Body of pancreas (tissue), 4 donors: ENCODE measurements around the gene STIM1. TPM values are rescaled to one million over a fixed set of nuclear protein-coding genes. Genes with fewer than 3 reads are reported as not detected.

Experiments
- ATAC-seq: fragments of 150-250 bp; one replicate; pipeline ENCODE4 v1.9.1; 2016
- DNase-seq, 4 donors: peaks; one replicate each; pipeline ENCODE4 v3.0.0-alpha.2; 2019
- H3K27ac ChIP-seq, 4 donors: fragments of 200-600 bp; sonication (generic); 1 replicate in 3 of 4; 2 replicates in 1 of 4; pipeline versions ENCODE4 v1.5.1 to v1.6.1; 2016 to 2019; ENCODE audit warnings: mild to moderate bottlenecking in 1 of 4, mixed read lengths in 1 of 4, moderate library complexity in 1 of 4
- H3K27me3 ChIP-seq, 2 donors: fragments of 200-600 bp; sonication (generic); one replicate each; pipeline ENCODE4 v1.6.0; 2016; ENCODE audit warnings: mild to moderate bottlenecking in 1 of 2
- H3K36me3 ChIP-seq, 2 donors: fragments of 200-600 bp; sonication (generic); replicated peaks in 1 of 2; 2 replicates each; pipeline ENCODE4 v1.5.1; 2016; ENCODE audit warnings: low read depth in 2 of 2; ENCODE audit not compliant: insufficient read depth in 1 of 2
- H3K4me1 ChIP-seq: fragments of 200-600 bp; sonication (generic); one replicate; pipeline ENCODE4 v1.6.0; 2016
- H3K4me3 ChIP-seq, 2 donors: fragments of 200-600 bp; sonication (generic); 1 replicate in 1 of 2; 2 replicates in 1 of 2; pipeline ENCODE4 v1.5.1; 2016 to 2019
- H3K9me3 ChIP-seq, 3 donors: fragments of 200-600 bp; sonication (generic); 1 replicate in 2 of 3; 2 replicates in 1 of 3; pipeline ENCODE4 v1.5.1; 2016
- CTCF ChIP-seq, 7 experiments: fragments of 450-650 bp in 4 of 7; fragments of 200-600 bp in 3 of 7; sonication (generic) in 3 of 7; IDR thresholded peaks; one replicate each; pipeline ENCODE4 v1.5.1; 2016 to 2019; ENCODE audit warnings: antibody characterized with exemption in 7 of 7
- POLR2A ChIP-seq, 3 donors: fragments of 450-650 bp; IDR thresholded peaks; one replicate each; pipeline ENCODE4 v1.6.1; 2016; ENCODE audit warnings: antibody characterized with exemption in 3 of 3, mild to moderate bottlenecking in 2 of 3
- WGBS, 2 donors: methylation state at CpG; one replicate each; pipeline ENCODE4 v1.1.5; 2017; 5-methylcytosine and 5-hydroxymethylcytosine counted together
- intact Hi-C: fragments of 100-400 bp; cut with DNase I; formaldehyde crosslinking; loops from one replicate; pipeline ENCODE4 v1.15.1; 2023
- total RNA-seq, 2 donors: library from RNA; depleted of rRNA; stranded (reverse); fragments of >200 nt; gene quantifications; one replicate each; pipeline ENCODE4 v1.1.0, GENCODE V29; 2016

The STIM1 gene
- total RNA-seq, 2 donors from 2014 or later, result 20.4 to 24.6 TPM

- Histone ChIP-seq H3K4me3 (no peak overlapping the region), H3K27me3 (no peaks in the 10 kb centered on the region), H3K4me1 (no peaks in the 10 kb centered on the region), H3K36me3 (no peaks in the 10 kb centered on the region), H3K9me3 (no peaks in the 10 kb centered on the region), H3K27ac (no peak overlapping the region)
- TF ChIP-seq POLR2A (IDR thresholded peaks at IDR 0.05), result no peak
- no peak for TF ChIP-seq CTCF (IDR thresholded peaks at IDR 0.05)
- WGBS, 2 donors, result 41 to 64% methylated on average over 2 of the region's 2 CpGs
- ATAC-seq (no peak), DNase-seq (no peak)
- intact Hi-C loops, result no loop called here
Measured at GRCh38 chr11:4032097-4032496, 176.6 kb downstream of the STIM1 start.

GRCh38 chr11:4035985-4036384 is 180.5 kb downstream of the STIM1 start:
- no peak for ATAC-seq
- H3K4me3 ChIP-seq, result no peak overlapping the region
- WGBS, 2 donors, result 92 to 96% methylated on average over 4 of the region's 4 CpGs
- intact Hi-C loops, result no loop called here
- H3K4me1 ChIP-seq, result peaks cover 8% of the 10 kb centered on the region
- H3K36me3 ChIP-seq, result no peaks in the 10 kb centered on the region
- no peaks in the 10 kb centered on the region for H3K27me3 ChIP-seq
- no peak for DNase-seq
- no peak for TF ChIP-seq CTCF (IDR thresholded peaks at IDR 0.05)
- no peak for TF ChIP-seq POLR2A (IDR thresholded peaks at IDR 0.05)
- H3K27ac ChIP-seq, result no peak overlapping the region
- no peaks in the 10 kb centered on the region for H3K9me3 ChIP-seq

GRCh38 chr11:4039011-4039410 is 183.5 kb downstream of the STIM1 start:
- WGBS, 2 donors, result 89 to 95% methylated on average over 3 of the region's 3 CpGs
- Histone ChIP-seq H3K4me3 (no peak overlapping the region), H3K27ac (no peak overlapping the region), H3K27me3 (no peaks in the 10 kb centered on the region), H3K9me3 (no peaks in the 10 kb centered on the region), H3K4me1 (peaks cover 8% of the 10 kb centered on the region), H3K36me3 (no peaks in the 10 kb centered on the region)
- DNase-seq (no peak), ATAC-seq (no peak)
- no peak for TF ChIP-seq CTCF (IDR thresholded peaks at IDR 0.05)
- intact Hi-C loops, result no loop called here

GRCh38 chr11:4040461-4040860 is 185.0 kb downstream of the STIM1 start:
- intact Hi-C loops, result no loop called here
- Histone ChIP-seq H3K27ac (peak overlapping the region in 1 of 4 donors; percentile 15), H3K27me3 (no peaks in the 10 kb centered on the region), H3K9me3 (no peaks in the 10 kb centered on the region), H3K4me3 (no peak overlapping the region), H3K4me1 (peaks cover 8% of the 10 kb centered on the region), H3K36me3 (no peaks in the 10 kb centered on the region)
- DNase-seq (no peak), ATAC-seq (no peak)
- 29 to 44% methylated on average over 1 of the region's 1 CpG for WGBS, 2 donors
- no peak for TF ChIP-seq POLR2A (IDR thresholded peaks at IDR 0.05)
- no peak for TF ChIP-seq CTCF (IDR thresholded peaks at IDR 0.05)

GRCh38 chr11:4041731-4042391 is 186.4 kb downstream of the STIM1 start:
- Histone ChIP-seq H3K36me3 (no peaks in the 10 kb centered on the region), H3K27me3 (no peaks in the 10 kb centered on the region), H3K27ac (no peak overlapping the region), H3K4me1 (peaks cover 8% of the 10 kb centered on the region), H3K9me3 (no peaks in the 10 kb centered on the region), H3K4me3 (no peak overlapping the region)
- TF ChIP-seq POLR2A (IDR thresholded peaks at IDR 0.05) (no peak), CTCF (IDR thresholded peaks at IDR 0.05) (no peak)
- no peak for ATAC-seq
- WGBS, 2 donors, result 90 to 92% methylated on average over 6 of the region's 6 CpGs
- intact Hi-C loops, result no loop called here
- no peak for DNase-seq
